ENCODE results near the gene PARVB.
A peak's percentile ranks its signal among the peaks of the same experiment; 100 is the strongest.

Gene PARVB

DNA sequence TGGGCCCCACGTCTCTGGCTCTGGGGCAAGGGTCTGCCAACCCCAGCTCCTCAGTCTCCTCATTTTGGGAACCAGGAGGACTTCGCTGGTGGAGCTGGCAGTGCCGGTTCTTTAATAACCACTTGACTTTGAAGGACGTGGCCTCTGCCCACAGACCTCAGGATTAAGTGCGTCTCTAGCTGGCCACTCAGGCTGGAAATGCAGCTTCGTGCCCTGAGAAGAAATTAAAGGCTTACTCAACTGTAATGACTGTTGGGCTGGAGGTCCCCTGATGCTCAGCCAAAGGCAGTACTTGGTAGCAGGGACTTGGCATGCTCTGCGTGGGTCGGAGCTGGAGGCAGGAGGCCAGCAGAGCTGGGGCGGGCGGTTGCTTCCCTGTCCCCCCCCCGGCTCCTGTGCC lies 139.9 kb downstream of the PARVB start:
- ATAC-seq = no peak

DNA sequence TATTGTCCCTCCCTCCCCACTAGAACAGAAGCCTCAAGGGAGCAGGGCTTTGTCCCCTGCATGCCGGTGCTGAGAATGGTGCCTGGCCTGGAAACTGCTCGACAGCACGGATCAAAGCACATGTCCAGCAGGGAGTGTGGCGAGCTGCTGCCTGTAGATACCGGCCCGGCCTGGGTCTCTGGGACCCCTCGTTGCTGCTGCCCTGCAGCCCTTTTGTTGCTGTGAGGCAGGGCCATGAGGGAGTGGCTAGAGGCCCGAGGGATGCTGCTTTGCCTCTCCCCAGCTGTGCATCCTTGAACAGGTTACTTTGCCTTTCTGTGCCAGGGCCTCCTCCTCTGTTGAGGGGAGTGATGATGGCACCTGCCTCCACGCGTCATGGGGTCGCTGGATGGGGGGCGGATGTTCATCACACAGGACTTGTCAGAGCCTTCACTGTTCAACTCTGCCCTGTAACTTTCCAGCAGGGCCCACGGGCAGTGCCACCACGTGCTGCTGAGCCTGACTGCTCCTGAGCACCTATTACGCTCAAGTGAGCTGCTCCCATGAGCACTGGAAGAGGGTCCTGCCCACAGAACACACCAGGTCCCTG lies 141.3 kb downstream of the PARVB start:
- no peak for ATAC-seq

DNA sequence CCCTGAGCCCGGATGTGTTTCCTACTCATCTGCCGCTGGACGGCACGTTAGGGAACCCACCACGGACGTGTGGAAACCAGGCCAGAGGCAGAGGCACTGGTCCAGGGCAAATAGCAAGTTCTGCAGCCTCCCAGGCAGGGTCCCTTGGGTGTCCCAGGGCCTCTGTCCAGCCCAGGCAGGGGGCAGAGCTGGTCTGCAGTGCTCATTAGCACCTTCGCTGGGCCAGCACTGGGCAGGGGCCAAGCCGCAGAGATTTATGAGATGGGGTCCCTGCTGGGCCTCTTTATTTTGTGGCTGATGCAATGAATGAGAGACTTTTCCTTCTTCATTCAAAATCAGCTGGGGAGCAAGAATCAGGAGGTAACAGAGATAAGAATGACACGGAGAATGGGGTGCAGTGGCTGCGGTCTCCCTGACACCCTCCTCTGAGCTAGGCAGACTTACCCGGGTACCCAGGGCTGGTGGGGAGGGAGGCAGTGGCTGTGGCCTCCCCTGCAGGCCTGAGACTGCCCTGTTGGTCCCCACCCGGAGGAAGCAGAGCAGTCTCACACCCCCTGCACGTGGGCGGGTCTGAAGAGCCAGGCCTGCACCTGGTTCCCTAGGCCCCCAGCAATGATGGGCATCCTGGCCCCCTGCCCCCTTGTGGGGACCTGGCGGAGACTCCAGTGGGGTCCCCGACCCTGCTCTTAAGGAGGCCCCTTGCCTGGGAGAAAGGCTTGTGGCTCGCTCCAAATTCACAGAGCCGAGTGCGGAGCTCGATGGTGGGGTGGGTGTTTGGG lies 142.6 kb downstream of the PARVB start:
- no peak for ATAC-seq

DNA sequence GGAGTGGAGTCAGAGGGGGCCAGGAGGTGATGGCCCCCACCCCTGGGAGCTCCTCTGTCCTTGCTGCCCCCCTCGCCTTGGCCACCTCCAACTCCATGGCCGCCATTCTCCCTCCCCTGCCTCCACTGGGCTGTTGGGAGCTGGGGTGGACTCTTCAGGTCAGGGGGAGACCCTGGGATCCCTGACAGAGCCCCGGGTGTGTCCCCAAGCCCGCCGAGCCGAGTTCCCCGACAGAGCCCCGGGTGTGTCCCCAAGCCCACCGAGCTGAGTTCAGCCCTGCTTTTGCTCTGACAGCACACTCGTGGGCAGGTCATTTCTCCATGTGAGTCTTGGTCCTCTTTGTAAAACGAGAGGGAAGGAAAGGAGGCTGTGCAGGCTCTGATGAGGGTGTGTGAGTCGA lies 143.4 kb downstream of the PARVB start:
- ATAC-seq = no peak

DNA sequence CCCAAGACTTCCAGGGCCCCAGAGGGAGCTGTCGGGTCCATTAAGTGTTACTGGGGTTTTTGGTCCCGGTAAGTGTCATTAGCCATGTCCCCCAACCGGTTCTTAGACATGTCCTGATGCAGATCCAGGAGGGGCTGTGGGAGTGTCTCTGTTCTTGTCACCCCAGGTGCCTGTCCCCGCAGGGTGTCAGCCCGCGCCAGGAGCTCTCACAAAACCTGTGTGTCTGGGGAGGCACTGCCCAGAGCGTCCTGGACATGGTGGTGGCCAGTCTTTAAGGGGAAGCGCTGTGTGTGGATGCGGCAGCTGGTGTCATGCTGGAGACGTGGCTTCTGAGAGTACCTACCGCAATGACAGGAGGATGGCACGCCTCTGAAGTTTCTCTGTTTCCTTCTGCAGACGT lies 144.1 kb downstream of the PARVB start:
- no peak for ATAC-seq

DNA sequence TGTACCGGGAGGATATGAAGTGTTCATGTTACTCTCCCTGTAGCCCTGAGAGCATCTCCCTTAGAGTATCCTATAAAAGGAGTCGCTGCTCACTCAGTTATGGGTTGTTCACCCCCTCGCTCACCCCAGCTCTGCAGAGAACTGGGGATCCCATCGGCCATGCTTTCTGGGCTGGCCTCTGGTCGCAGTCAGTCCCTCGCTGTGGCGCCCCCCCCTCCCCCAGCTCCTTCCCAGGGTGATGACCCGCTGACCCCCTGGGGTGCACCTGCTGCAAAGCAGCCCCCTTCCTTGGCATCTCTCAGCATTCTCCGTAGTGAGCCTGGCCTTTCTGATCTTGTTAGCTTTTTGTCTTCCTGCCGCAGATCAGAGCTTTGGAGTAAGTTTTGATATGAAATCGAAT lies 146.4 kb downstream of the PARVB start:
- no peak for ATAC-seq

DNA sequence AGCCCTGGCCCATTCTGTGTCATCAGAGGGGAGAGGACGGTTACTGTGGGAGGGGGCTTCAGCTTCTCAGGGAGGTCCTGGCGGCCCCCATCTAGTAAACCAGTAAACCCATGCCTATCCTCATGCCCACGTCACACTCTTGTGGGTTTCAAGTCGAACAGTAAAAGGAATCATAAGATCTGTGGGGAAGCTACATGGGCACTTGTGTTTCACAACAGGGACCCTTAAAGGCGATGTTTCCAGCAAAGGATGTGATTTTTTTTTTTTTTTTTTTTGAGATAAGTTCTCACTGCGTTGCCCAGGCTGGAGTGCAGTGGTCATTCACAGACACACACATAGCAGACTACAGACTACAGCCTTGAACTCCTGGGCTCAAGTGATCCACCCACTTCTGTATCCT lies 147.5 kb downstream of the PARVB start:
- ATAC-seq = no peak

DNA sequence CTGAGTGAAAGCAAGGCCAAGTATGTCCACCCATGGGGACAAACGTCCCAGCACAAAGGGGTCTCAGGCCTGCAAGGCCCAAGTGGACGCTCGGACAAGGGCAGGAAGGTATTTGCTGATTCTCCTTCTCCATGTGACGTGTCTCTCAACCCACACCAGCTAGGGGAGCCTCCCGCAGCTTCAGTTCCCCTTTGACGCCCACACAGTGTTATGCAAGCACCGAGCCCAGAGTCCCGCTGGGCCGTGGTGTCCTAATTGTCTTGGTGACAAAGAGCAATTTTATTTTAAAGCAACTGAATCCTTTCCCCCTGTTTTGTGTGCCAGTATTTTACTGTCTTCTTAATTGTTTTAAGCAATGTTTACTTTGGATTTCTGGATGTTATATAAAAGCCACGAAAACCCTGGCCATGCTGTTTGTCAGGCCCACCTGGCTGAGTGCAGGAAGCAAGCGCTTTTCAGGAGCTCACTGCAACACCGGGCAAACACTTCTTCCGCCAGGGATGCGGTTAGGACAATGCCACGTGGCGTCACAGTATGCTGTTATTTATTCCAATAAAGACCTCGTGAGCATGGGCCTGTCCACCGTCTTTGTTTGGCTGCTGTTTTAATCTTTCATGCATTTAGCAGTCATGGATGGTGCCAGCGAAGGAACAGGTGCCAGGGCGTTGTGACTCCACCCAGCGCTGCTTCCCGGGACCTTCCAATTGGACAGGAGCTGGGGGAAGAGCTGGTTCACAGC lies 148.4 kb downstream of the PARVB start:
- no peak for ATAC-seq

DNA sequence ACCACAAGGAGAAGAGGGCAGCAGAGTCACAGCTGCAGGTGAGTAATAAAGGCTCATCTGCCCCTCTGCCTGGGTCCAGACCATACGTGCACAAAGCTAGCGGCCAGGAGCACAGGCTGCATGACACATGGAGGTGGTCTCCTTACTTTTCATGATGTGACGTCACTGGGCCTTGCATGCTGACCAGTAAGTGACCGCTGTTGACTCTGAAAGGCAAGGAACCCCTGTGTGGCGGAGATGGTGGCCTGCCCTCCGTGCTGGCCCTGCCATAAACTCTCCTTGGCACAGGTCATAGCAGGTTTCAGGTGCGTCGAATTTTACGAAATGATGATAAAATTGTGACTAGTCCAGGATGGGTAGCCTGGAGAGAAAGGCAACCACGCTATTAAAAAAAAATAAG lies 149.1 kb downstream of the PARVB start:
- ATAC-seq = no peak

DNA sequence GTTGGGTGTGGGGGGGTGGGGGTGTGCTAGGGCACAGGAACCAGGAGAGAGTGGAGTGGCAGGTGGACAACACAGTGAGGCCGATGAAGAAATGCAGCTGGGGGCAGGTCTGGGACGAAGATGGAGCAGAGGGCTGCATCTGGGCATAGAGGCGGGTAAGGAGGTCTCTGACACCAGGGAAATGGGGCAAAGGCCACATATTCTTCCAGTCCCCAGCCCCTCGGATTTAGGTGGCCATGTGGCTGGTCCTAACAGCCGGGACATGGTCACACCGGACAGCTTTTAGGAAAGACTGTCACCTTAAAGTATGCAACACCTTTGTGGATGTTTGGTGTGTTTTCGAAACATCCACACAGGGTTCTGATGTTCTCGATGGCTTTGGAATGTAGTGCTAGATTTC lies 151.6 kb downstream of the PARVB start:
- no peak for ATAC-seq

DNA sequence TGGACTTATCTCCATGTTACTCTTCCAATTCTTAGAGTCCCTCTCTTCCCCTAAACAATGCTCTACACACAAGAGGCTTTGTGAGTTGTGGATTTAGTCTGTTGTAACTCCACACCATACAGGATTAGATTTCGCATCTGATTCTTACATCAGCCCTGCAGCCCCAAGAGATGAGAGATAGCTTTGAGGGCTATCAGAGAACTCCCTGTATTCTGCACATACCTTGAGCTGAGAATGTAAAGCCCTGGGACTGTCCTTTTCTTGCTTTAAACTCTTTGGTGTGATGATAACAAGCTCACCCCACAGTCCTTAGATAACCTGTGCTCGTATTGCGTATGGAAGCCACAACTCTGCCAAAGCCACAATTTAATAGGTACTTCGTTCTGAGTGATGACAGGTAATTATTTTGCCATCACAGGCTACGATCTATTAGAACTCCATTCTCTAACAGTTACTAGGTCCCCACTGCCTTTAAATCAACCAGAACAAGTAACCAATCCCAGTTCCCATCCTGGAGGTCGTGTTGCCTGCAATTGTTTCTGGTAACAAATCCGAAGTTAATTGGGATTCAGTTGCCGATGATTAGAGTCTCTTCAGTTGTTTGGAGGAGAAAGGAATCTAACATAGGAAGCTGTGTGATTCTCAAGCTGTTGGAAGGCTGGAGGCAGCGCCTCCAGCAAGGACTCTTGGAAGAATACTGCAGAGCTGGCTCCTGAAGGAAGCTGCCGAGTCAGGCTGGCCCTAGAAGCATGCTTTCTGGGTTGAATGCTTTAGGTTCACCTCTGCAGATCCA lies 155.3 kb downstream of the PARVB start:
- no peak for ATAC-seq

DNA sequence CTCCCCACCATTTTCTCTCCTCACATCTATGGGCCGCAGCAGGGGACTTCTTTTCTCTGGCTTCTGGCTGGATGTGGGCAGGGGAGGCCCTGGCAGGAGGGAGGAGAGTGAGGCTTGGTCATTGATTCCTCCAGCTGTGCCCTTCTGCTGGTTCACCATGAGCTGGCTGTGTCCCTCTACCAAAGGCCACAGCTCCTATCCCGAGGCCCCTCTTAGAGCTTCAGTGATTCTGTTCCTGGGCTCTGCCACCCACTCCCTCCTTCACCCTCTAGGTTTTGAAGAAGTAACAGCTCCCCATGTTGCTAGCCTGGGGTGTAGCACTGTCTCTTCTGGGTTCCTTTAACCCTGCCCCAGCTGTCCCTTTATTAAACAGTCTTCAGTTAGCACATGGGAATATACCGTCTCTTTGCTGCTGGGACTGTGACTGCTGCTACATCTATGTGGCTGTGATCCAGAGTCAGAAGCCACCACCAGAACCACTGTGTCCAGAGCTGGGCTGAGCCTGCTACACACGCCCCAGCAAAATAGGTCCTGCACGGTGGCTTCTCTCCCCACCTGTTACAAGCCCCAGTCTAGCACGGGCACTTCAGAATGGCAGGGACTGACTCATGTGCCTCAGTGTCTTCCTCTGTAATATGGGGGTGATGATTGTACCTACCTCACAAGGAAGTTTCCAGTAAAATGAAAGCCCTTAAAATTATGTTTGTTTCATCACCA lies 156.0 kb downstream of the PARVB start:
- ATAC-seq = no peak

DNA sequence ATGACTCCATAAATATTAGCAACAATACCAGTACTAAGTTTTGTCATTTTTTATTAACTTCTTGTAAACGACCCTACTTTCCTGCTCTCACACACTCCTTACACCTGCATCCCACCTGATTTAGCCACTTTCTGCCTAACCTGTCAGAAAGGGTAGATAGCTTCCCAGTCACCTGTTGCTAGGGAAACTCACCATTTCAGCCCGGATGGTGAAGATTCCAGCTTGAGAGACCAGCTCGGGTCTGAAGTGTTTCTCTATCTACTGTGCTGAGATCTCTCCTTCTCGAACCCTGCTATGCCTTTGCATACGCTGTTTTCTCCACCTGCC lies 156.6 kb downstream of the PARVB start, which contains the start of gene PARVG:
Gene PARVG, plus strand, starts transcription at position 220 of the 327 bp plus-strand sequence. CDS start 2,405 bp downstream, outside the sequence.
- peak; percentile 45 to 49 for ATAC-seq

DNA sequence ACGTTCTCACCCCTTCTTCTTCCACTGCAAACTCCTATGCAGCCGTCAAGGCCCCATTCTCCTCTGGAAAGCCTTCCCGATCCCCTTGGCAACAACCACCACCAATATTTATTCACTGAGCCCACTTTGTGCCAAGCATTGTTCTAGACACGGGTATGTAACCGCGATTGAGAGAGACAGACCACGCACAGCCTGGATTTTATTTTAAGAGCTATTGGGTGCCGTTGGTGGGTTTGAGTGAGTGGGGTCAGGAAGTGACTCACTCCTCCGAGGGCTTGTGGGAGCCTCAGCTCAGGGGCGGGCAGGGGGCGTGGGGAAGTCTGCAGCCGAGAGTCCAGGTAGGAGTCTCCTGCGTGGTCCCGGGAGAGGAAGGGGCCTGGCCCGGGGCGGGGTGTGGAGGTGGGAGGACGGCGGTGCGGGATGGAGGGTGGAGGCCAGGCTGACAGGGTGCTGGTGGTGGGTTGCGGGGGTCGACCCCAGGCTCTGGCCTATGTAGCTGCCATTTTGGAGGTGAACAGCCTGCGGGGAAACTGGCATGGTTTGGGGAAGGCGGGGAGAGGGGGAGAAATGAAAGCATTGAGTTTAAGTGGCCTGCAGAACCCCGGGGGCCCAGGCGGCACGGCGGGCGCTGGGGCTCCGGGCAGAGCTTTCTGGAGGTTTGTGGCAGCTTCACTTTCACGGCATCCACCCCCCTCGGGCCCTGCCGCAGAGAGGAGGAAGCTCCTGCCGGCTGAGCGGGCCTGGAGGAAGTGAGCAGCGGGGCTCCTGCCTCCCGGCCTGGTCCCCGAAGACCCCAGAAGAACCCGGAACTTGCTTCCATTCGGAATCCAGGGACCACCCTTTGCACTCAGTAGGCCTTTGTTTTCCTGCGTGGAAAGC lies 157.2 kb downstream of the PARVB start:
- ATAC-seq = peak; percentile 70 to 74

DNA sequence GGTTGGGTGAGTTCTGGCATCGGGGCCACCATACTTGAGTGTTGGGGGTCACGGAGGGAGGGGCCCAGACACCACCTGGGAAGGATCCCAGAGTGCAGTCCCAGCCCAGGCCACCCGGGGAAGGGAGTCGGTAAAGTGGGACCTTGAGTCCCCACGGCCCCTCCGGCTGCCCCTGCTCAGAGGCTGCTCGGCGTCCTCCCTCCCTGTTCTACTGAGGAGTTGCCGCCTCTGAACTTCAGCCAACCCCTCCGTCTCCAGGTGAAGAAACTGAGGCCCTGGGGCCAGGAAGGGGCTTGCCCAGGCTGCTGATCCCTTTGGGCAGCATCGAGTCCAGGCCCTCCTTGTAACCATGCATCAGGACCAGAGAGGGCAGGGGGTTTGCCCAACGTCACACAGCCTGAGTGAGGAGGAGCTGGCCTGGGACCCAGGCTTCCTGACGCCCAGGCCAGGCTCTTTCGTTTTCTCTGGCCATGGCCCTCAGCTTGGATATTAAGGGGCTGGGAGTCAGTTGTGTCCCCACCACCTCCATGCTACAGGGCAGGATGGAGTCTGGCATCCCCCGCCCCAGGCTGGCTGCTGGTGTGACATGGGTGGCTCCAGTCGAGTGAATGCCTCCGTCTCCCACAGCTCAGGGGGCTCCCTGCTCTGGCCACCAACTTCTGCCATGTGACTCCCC lies 157.9 kb downstream of the PARVB start:
- ATAC-seq = peak; percentile 14 to 22

DNA sequence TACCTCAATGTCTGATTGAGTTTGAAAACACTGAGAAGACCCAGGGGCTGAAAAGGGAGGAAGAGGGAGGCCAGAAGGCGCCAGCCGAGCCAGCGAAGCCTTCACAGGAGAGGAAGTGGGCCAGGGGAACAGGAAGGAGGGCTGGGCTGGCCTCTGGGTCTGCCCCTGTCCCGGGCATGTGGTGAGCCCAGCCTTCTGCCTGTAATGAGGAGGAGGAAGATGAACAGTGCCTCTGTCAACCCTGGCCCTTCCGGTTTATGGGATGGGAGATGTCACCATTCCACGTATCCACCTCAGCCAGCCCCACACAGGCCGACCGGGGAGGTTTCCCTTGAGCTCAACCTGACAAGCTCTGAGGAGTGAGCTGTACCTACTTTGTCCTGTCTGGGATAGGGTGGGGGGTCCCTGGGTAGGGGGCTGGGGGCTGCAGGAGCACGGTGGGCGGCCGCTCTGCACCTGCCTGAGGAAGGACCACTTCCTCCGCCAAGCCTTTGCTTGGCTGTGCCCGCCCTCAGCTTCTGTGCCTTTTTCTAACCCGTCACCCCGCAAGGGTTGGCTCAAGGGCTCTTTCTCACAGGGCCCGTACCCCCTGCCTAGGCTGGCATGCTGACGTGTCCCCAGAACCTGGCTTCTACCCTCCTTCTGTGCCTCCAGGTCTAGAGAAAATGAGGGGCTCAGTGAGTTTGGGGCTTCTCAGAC lies 158.6 kb downstream of the PARVB start:
- ATAC-seq = peak; percentile 33 to 41

DNA sequence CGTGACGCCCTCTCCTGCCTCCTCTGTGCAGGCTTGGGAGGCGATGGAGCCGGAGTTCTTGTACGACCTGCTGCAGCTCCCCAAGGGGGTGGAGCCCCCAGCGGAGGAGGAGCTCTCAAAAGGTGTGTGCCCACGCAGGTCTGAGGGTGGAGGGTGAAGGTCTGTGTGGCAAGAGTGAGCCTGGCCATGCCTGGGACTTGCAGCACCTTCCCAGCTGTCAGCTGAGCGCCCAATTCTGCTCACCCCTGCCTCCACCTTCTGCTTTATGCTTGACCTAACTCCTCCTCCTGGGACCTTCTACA lies 159.1 kb downstream of the PARVB start:
- ATAC-seq = no peak

DNA sequence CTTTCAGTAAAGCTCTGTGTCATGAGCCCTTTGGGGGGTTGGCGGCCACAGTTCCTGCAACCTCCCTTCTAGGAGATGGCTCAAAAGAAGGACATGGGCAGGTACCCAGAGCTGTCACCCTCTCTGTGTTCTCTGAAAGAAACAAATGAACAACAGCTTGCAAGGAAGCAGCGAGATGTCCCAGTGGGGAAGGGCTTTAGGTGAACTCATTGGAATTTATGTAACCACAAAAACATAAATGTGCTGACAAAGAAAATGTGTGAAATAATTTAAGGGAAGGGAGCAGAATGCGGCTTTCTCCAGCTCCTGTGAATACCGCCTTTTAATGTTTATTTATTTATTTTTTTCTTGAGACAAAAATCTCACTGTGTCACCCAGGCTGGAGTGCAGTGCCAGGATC lies 159.9 kb downstream of the PARVB start:
- ATAC-seq = no peak

DNA sequence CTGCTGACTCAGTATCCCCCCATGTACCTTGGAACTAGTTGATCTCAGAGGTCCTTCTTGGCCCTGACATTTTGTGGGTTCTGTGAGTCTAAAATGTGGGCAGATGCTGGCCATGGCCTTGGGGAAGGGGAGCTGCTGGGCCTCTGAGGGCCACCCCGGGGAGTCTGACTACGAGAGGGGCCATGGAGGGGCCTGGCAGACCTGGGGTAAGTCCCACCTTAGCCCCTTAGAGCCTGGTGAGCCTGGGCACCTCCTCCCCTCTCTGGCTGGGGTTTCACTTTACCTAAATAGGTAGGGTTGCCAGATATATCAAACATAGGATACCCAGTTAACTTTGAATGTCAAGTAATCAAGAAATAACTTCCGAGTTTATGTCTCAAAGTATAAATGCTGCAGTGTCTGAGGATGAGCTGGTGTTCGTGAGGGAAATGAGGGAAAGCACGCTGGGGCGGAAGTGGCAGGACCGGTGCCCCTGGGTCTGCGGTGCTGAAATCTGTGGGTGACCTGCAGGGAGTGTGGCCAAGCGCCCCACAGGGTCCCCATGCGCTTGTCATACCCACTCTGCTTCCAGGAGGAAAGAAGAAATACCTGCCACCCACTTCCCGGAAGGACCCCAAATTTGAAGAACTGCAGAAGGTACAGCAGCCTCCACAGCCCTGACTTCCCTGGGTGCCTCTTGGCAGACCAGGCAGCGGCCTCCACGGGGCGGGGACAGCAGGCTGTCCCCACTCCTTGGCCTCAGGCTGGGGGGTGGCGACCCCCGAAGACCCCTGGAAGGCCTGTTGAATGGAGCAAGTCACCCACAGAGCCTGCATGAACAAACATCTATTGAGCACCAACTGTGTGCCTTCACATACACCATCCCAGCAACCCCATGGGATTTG lies 161.4 kb downstream of the PARVB start:
- ATAC-seq = no peak

All from activated CD4-positive, CD25-positive, alpha-beta regulatory T cell treated with anti-CD3 and anti-CD28 coated beads, Interleukin-2, amount 50 U/mL, for 24 hours (primary cell).